Stromal cell of bone marrow (primary cell): ENCODE results near the gene ADARB2.
"Not testable (repeated sequence)": the region's sequence is repeated elsewhere in the genome, so short reads cannot be mapped to it uniquely, and the experiment has no call there.

Experiments
- DNase-seq: peaks from one replicate; pipeline ENCODE4 v3.0.0-alpha.2; 2012; ENCODE audit warnings: low read depth

ADARB2 gene

DNA sequence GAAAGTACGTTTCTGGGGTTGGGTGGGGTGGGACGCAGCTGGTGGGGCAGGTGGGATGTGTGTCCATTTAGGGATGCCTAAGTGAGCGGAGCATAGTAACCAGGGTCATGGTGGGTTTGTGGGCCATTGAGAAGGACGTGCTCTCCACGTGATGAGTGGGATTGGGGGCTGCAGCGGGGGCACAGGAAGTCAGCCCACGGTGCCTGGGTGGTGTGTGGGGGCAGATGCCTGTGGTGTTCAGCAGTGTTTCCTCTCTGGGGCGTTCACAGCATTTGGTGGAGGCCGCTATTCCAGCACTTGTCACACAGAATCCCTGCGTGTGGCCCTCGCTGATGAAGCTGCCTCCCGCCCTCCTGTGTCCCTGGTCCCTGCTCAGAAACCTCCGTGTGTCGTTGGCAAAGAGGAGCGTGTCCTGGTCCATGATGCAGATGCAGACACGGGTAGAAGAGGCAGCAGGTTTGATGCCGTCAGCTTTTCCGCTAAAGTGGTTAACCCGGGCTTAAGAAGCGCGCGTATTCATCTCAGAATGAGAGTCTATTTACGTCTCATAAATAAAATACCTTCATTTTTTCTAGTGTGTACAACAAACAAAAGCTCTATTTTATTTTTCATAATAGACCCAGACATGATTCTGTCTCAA lies 274.2 kb downstream of the ADARB2 start:
- DNase-seq = no peak

DNA sequence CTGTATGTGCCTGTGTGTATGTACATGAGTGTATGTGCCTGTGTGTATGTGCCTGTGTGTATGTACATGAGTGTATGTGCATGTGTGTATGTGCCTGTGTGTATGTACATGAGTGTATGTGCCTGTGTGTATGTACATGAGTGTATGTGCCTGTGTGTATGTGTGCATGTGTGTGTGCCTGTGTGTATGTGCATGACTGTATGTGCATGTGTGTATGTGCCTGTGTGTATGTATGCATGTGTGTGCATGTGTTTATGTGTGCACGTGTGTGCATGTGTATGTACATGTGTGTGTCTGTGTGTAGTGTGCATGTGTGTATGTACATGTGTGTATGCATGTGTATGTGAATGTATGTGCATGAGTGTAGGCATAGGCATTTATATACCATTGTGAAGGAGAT lies 274.8 kb downstream of the ADARB2 start:
- no peak for DNase-seq

DNA sequence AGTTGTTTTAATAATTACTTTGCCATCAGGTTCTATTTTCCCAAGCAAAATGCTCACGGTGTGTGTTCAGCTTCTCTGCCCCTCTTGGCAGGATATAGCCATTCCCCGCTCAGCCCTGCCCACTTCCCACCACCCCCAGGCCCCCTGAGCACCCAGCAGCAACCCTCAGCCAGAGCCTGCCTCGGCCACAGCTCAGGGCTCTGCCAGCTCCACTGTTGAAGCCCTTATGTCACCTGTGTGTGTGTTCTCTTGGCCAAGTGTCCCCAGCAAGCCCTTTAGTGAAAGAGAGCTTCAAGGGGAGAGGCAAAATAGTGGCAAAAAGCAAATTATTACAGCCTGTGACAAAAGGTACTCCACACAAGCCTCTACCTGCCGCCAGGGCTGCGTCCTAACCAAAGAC lies 275.3 kb downstream of the ADARB2 start:
- DNase-seq = no peak

DNA sequence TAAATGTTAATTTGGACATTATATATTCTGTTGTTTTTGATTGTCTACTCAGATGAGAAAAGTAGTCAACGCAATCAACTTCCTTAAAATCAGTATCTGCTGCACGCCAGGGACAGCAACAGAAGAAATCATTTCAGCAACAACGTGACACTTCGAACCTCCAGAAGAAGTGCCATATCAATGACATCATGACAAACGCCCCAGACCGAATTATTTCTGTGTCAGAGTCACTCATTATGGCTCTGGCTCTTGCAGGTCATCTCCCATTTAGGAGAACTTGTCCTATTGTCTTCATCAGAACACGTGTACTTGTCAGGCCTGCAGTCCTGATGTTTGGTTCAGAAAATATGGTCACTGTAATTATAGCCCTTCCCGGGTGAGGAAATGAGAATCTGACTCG lies 276.3 kb downstream of the ADARB2 start:
- DNase-seq = no peak

DNA sequence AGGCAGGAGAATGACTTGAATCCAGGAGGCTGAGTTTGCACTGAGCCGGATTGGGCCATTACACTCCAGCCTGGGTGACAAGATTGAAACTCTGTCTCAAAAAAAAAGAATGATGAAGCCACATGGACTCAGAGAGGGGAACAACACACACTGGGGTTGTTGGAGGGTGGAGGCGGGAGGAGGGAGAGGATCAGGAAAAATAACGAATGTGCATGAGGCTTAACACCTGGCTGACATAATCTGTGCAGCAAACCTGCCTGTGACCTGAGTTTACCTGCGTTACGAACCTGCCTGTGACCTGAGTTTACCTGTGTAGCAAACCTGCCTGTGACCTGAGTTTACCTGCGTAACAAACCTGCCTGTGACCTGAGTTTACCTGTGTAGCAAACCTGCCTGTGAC lies 277.7 kb downstream of the ADARB2 start:
- DNase-seq = not testable (repeated sequence)

DNA sequence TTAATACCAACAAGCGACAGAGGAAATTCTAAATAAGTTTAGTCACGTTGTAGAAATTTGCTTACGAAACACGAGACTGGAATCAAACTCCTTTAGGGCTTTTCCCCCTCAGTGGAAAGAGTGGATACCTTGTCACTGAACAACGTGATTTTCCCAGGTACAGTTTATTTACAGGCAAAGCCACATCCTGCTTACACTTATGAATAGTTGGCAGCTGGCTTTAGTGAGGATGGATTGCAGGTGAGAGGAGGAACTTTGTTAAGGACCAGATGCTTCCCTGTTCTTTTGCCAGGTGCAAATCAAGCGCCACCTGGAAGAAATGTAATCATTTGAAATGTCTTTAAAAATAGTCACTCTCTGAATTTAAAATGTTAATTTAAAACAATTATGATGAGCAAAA lies 282.4 kb downstream of the ADARB2 start:
- no peak for DNase-seq

DNA sequence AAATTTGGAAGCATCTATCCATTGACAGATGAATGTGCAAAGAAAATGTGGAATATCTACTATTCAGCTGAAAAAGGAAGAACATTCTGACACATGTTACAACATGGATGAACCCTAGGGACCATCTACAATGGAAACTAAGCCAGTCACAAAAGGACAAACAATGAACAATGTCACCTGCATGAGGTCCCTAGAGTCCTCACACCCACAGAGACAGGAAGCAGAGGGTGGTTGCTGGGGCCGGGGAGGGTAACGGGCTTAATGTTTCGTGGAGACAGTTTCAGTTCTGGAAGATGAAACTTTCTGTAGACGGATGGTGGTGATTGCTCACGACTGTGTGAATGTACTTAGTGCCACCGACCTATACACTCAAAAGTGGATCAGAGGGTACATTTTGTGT lies 282.9 kb downstream of the ADARB2 start:
- no peak for DNase-seq

DNA sequence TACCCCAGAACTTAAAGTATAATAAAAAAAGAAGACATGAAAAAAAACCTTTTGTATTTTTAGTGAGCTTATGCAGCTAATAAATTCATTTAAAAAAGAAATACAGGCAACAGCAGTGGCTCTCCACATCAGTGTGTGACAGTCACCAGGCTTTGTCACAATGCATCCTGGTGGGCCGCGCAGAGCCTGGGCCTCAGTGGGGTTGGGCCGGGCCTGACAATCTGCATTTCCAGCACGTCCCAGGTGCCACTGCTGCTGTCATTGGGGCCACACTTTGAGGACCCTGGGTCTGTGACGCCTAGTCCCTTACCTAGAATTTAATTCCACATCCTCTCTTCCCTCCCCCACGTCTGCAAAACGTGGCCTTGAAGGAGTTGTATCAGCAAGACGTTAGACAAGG lies 284.5 kb downstream of the ADARB2 start:
- DNase-seq = no peak

DNA sequence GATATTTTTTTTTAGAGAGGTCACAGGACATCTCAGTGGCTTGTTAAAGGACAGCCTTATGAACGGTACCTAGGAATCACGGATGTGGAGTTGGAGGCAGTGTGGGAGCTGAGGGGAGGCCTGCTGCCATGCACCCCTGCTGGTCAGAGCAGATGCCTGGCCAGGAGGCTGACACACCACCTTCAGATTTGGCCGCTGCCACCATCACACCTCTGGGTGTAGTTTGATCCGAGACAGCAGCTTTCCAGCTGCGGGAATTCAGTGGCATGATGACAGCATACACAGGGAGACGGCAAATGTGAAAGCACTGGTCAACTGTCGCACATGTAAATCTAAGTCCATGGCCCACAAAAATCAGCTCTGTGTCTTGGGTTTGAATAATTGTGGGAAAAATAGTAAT lies 285.4 kb downstream of the ADARB2 start:
- DNase-seq = no peak

DNA sequence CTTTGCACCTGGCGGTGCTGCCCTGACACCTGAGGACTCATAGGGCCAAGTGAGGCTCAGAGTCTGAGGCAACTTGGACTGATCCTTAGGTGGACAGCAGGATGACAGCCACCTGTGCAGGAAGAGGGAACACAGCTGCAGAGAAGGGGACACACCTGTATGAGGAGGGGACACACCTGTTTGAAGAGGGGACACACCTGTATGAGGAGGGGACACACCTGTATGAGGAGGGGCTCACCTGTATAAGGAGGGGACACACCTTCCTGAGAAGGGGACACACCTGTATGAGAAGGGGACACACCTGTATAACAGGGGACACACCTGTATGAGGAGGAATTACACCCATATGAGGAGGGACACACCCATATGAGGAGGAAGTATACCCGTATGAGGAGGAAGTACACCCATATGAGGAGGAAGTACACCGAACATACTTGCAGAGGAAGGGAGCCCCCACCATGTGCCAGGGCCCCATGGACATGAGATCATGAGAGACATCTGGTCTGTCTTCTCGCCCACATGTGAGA lies 285.9 kb downstream of the ADARB2 start:
- no peak for DNase-seq

DNA sequence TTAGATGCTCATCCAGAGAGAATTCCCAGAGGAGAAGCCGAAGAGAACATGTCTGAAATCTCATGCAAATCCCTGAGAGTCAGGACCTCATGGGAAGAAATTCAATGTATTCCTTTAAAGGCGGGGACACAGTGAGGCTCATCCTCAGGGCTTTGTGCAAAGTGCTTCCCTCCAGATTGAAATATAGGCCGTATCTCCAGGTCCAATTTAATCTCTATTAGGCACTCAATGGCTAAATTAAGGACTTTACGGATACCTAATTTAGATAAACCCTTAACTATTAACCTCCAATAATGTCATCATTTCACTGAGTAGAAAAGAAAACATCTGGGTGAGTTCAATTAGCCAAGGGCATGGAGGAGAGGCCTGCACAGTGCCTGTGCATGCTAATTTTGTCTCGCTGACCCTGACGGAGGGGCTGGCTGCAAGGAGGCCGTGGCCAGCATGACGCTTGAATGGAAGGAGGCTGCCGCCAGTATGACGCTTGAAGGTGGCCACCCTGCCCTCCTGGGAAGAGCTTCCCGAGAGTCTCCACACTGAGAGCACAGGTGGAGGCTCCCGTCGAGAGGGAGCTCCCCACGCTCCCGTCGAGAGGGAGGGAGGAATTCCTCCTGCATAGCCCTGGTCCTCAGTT lies 287.6 kb downstream of the ADARB2 start:
- no peak for DNase-seq

DNA sequence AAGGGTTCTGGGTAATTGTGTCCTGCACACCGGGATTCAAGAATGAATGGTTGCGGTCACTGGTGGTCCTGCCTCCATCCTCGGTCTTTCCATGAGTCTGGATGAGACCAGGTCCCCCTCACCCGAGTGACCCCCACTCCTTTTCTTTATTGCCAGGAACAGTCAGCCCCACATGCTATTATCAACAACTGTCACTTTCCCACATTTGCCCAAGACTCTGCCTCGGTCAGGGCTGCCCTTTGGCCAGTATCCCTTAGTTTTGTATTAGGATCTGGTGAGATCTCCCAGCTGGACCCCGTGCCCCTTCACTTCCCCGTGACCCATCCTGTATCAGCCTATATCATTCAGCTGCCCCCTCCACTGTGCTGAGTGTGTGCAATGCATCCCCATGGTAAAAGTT lies 288.3 kb downstream of the ADARB2 start:
- DNase-seq = no peak

DNA sequence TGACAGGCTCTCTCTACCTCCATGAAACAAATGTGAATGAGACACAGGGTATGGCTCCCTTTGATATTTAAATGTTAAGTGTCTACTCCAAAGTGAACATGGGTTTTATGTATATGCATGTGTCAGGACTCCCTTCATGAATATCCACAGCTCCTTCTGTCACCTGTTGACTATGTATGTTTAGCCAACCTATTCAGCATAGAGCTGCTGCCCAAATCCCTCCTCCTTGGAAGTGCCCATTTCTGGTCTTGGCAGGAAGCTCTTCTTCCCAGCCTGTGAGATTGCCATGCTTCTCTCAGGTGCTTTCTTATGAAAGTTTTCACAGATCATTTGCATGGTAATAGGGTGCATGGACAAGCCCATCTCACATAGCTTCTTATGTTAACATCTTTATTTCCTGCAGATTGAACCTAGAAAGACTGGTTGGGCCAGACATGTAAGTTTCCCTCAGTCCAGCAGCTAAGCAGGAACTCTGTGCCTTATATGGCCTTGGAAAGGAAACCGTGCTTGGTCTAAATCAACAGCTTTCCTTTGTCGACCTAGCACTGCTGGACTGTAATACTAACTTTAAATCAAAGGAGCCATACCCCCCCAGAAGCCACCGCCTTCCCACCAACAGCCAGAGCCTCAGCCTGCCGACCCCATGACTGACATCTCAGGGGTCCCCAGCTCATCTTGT lies 288.9 kb downstream of the ADARB2 start:
- DNase-seq = no peak

DNA sequence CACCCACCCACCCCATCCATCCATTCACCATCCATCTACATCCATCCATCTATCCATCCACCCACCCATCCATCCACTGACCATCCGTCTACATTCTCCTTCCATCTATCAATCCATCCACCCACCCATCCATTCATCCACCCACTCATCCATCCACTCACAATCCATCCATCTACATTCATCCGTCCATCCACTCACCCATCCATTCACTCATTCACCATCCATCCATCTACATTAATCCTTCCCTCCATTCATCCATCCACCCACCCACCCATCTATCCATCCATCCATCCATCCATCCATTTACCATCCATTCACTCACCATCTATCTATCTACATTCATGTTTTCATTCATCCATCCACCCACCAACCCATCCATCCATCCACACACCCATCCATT lies 292.5 kb downstream of the ADARB2 start:
- no peak for DNase-seq

DNA sequence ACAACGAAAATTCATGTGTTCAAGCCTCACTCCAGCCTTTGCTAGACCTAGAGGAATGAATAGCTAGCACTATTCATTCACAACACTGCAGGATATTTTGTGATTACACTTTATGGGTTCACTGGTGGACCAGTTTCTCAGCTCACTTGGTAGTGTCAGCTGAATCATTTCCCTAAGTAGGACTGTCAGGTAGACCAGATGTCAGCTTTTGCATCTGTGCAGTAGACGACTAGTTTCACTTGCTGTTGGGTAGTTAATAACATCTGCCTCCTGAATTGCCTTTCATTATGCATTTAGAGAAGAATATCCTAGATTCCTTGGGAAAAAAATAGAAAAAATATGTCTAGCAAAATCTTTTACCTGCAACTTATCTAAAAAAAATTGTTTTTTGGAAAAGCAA lies 296.4 kb downstream of the ADARB2 start:
- DNase-seq = no peak

DNA sequence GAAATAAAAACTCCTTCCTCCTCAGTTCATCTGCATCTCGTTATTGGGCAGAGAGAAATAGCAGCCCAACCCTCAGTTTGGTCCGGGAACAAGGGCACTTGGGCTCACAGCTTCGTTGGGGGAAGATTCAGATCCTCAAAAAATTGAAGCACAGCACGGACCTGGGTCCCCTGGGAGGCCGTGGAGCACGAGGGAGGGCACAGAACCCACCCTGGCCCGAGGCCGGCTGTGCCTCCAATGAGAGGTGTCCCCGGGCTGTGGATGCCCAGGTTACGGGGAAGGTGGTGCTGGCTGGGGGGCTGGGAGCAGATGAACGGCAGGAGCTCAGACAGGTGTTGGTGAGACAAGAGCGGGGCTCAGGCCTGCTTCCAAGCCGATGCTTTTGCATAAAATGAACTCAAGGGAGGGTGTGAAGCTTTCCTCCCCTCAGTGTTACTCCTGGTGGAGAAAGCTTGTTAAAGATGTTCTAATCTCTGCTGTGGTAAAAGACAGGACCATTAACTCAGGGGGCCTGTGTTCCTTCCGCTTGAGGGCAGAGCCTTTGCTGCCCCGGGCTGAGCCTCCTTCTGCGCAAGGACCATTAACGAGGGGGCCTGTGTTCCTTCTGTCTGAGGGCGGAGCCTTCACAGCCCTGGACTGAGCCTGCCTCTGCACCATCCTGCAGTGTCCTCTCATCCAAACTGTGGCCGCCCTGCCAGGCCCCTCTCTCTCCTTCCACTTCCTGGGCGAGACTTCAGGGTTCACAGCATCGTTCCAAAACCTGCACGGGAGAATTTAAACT lies 302.2 kb downstream of the ADARB2 start:
- no peak for DNase-seq

DNA sequence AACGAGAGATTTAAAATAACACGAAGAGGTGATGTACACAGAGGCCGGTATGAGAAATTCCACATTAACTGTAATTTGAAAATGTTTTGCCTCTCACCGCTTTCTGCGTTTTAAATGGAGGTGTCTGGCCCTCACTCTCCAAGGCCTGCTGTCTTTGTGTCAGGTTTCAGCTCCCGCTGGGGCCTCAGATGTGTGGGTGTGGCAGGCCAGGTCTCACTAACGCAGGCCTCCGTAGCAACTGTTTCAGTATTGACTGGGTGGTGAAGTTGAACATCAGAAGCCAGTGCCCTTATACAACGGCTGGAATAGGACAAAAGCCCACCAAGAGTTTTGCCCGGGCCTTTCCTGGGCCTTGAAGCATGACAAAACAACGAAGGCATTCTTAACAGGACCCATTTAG lies 303.1 kb downstream of the ADARB2 start:
- no peak for DNase-seq

DNA sequence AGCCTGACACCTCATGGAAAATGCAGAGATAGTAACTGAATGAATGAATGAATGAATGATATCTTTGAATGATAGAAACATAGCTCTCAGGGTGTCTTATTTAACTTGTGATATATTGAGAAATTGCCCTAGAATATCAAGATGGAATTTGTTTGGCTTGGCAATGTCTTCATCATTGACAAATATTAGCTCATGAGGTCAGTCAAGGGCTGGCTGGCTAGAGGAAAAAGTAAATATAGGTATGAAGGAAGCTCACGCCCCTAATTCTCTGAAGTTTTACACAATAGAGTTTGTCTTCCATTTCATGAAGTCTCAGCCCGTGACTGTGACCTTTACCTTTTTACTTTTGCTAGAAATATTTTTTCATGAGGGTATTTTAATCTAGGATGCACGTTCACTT lies 305.2 kb downstream of the ADARB2 start:
- no peak for DNase-seq

DNA sequence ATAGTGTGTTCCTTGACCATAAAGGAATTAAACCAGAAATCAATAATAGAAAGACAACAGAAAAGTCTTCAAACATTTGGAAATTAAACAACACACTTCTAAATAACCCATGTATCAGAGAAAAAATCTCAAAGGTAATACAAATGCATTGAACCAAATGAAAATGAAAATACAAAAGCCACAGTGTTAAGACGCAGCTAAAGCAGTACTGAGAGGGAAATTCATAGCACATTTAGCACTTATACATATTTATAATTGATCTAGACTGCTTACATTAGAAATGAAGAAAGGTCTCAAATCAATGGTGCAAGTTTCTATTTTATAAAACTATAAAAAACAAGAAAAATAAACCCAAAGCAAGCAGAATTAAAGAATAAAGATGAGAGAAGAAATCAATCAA lies 306.1 kb downstream of the ADARB2 start:
- no peak for DNase-seq

DNA sequence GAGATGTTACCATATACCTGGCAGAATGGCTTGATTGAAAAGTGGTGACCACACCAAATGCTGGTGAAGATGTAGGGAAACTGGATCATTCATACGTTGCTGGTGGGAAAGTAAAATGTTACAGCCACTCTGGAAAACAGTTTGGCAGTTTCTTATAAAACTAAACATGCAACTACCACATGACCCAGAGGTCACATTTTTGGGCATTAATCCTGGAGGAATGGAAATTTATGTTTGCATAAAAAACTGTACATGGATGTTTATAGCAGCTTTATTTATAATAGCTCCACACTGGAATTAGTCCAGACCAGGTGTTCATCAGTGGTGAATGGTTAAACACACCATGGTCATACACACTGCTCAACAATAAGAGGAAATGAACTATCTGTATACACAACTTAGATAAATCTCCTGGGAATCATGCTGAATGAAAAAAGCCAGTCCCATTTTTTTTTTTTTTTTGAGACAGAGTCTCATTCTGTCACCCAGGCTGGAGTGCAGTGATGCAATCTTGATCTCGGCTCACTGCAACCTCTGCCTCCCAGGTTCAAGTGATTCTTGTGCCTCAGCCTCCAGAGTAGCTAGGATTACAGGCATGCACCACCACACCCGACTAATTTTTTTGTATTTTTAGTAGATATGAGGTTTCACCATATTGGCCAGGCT lies 309.7 kb downstream of the ADARB2 start:
- not testable (repeated sequence) for DNase-seq

DNA sequence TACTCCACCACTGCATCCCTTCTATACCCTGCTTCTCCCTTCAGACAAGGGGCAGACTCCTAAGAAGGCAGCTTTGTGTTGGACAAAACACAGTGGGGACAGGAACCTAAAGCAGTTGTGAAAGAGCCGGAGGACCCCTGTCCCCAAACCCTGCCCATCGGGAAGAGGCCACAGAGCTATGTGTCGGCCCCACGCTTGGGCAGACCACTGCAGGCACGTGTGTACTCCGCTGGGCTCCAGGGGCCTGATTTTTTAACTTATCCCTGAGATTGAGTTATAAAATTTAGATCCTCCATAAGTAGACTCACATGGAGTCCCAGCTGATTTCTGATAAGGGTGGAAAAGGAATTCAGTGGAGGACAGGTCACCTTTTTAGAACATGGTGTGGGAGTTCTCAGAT lies 310.5 kb downstream of the ADARB2 start:
- no peak for DNase-seq

DNA sequence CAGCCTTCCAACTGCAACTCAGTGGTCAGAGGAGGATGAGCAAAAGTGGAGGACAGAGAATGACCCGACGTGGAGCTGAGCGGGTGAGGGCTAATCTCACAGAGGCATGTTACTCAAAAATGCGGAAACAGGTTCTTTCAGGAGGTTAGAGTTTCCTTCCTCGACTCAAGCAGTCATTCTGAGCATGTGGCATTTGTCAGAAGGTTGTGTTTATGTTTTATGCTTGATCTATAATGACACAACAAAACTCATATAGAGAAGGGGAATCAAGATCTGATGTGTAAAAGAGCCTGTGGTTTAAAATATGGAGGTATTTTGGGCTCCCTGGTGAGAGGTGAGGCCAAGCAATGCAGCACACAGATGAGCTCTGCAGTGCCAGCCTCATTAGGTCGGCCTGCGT lies 311.4 kb downstream of the ADARB2 start:
- DNase-seq = no peak
